Measurements from ENCODE around the gene KNSTRN.

GRCh38 chr15:40379374-40379773 lies 3.1 kb upstream of the KNSTRN start:
- no peak for TF ChIP-seq EP300 (IDR thresholded peaks at IDR 0.05)
- TF ChIP-seq CTCF (IDR thresholded peaks at IDR 0.05): no peak
- TF ChIP-seq POLR2A (IDR thresholded peaks at IDR 0.05): no peak

All from ovary (tissue), 3 donors.